GM21423 (cell line): ENCODE results near the gene HSPA4.
"Not testable (repeated sequence)": the region's sequence is repeated elsewhere in the genome, so short reads cannot be mapped to it uniquely, and the experiment has no call there.

Source experiments
- ATAC-seq: cut with Tn5 transposase; IDR thresholded peaks from one replicate; pipeline ENCODE4 v1.9.1; 2021; ENCODE audit warnings: mild to moderate bottlenecking, moderate library complexity; ENCODE audit not compliant: unreplicated experiment

Gene HSPA4

DNA sequence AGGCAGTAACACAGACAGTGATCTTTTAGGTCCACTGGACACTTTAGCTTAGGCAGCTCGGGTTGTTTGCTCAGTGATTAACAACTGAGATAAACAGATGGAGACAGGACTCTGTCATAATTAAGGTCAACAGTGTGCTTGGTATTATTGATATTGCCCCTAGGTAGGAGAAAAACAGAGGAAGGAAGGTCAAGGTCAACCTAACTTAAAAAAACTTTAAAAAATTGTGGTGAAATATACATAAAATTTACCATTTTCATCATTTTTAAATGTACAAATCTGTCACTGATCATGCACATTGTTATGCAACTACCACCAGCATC is 2.1 kb upstream of the HSPA4 start:
- no peak for ATAC-seq

DNA sequence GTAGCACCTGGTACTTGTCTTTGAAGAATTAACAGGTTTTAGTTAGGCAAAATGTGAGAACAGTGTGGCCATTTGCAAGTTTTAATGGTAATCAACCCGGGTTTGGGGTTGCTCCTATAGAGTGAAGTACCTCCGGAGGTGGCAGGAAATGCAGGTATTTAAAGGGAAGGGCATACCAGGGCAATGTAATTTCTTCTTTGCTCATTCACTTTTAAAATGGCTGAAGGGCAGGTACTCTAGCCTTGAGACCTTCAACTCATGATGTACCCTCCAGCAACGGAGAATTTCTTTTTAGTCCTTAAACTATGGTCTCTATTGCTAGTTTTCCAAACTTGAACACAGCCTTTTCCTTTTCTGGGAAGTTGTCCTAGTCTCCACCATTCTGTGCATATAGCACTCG is 1.3 kb upstream of the HSPA4 start:
- no peak for ATAC-seq

GRCh38 chr5:133051061-133051541 is 712 bp upstream of the HSPA4 start:
- no peak for ATAC-seq

DNA sequence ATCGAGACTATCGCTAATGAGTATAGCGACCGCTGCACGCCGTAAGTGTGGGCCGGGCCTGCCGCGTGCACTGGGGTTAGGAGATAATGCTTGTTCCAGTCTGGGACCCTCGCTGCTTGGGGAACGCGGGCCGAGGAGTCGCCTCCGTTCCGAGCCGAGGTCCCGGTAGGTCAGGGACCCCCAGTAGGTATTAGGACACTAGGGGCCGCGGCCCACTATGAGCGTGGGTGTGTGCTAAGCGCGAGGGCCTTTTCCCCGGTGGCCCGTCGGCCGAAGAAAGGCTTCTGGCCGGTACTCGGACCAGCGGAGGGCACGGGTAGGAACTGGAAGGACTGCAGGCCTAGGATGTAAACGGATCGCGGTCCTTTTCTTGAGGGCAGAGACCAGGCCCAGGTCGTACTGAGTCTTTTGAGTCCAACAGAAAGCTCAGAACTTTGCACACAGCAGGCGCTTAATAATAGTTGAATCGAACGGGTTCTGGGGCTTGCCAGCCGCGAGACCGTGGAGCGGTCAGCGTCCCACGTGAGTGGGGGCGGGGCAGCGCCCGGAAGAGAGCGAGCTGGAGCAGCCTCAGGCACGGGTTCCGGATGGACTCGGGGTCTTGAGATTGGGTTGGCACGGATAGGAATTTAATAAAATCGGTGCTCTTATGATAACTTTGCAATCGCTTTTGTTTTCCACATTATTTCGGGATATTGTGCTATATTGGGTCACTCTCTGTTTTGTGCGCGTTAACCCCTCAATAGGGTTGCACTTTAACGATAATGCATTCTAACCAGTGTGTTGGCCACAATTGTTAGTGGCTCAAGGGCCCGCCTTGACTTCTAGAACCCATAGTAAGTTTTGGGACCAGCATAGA is 733 bp downstream of the HSPA4 start:
- peak; percentile 33 for ATAC-seq

GRCh38 chr5:133053448-133053847 is 1.6 kb downstream of the HSPA4 start:
- no peak for ATAC-seq

DNA sequence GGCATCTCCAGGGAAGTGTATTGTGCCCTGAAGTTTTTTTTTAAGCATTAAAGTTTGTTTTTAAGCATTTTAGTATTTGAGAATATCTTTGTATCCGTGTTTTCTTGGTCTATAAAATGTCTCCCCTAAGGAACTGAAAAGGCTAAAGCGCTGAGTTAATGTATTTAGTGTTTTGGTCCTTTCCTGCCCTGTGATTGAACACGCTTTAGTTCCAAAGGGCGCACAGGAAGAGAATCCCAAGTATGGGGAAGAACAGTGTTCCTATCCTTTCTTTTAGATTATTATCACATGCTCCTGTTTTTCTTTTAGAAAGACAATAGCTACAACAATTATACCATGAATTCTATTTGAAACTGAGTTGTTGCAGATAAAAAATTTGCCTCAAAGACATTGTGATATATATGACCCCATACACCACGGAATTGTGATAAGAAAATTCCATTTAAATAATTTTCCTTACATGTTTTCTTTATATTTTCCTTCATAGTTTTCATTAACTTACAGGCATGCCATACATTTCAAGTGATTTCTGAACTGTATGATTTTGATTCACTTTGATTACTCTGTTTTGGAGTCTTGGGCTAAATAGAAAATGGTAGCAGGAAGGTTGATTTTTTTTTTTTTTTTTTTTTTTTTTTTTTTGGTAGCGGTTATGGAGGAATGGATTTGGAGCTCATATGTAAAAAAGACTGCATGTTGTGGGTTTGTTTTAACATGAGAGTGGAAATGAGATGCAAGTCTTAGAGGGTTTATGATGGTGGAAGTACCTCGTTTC is 3.1 kb downstream of the HSPA4 start:
- no peak for ATAC-seq

- no peak for ATAC-seq
Observed at GRCh38 chr5:133056891-133057290, 5.1 kb downstream of the HSPA4 start.

GRCh38 chr5:133059621-133060020 is 7.8 kb downstream of the HSPA4 start:
- ATAC-seq, result no peak

GRCh38 chr5:133062276-133062675 is 10.5 kb downstream of the HSPA4 start:
- ATAC-seq, result no peak

- no peak for ATAC-seq
Observed at GRCh38 chr5:133063965-133064364, 12.2 kb downstream of the HSPA4 start.

DNA sequence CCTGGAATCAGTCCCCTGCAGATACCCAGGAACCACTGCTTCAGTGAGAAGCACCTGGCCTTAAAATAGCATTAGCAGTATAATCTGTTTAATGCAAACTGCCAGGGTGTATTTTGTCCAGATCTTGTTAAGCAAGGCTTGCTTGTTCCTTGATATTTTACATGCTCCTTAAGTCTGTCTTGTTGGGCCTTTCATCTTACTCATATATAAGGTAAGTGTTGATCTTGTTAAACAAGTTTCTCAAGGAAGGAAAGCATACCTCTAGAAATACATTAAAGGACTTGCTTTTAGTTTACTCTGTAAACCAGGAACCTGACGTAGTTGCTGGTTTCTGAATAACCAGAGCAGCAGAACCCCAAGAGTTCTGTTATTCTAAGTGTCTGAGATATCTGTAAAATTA is 13.7 kb downstream of the HSPA4 start:
- ATAC-seq, result no peak

GRCh38 chr5:133066045-133066444 is 14.2 kb downstream of the HSPA4 start:
- no peak for ATAC-seq

DNA sequence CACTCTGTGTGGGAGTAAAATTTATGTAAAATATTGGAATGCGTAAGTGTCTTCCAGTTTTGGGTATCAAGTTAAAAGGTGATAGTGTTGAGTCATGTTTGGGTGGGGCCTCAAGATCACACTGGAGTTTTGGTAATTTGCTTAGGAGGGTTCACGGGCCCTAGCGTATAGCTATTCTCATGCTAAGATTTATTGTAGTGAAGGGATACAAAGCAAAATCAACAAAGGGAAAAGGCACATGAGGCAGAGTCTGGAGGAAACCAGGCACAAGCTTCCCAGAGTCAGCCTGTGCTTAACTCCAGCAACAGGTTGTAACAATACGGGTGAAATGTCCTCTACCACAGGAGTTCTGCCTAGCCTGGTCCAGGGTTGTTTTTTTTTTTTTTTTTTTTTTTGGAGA is 20.2 kb downstream of the HSPA4 start:
- ATAC-seq, result no peak

DNA sequence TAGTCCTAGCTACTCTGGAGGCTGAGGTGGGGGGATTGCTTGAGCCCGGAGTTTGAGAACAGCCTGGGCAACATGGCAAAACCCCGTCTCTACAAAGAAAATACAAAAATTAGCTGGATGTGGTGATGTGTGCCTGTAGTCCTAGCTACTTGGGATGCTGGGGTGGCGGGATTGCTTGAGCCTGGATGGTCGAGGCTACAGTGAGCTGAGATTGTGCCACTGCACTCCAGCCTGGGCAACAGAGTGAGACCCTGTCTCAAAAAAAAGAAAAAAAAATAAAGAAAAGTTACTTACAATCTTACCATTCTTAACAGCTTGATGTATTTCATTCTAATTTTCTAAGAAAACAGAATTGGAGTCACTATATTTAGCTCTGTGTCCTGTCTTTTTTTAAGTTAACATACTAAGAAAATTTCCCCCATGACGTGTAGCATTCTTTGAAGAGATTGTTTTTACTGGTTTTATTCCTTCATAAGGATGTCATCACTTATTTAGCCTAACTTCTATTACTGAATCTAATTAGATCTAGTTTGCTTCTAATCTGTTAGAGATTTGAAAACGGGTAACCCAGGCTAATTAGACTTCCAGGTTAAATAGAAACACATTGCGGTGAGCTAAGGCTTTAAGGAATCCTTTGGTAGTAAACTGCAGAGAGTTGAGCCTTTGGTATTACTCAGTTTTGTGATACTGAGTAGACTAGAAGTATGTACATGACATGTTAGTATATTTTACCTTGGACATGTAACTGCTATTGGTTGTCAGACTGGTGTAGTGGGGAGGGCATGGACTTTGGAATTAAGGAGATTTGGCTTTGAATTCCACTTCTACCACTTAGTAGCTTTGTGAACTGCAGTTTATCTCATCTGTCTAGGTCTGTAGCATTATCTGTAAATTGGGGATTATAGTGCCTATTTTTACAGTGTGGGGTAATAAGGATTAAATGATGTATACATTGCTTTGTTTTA is 24.0 kb downstream of the HSPA4 start:
- ATAC-seq, result no peak

DNA sequence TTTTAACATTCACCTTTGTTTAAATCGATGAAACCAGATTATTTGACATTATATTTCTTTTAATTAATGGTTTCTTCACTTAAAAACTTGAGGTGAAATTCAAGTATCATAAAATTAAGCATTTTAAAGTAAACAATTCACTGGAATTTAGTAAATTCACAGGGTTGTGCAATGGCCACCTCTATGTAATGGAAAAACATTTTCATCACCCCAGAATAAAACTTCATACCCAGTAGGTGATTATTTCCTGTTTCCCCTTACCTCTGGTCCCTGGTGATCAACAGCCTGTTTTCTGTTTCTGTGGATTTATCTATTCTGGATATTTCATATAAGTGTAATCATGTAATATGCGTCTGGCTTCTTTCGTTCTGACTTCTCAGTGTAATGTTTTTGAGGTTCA is 27.2 kb downstream of the HSPA4 start:
- no peak for ATAC-seq

- no peak for ATAC-seq
Observed at GRCh38 chr5:133081036-133081435, 29.2 kb downstream of the HSPA4 start.

DNA sequence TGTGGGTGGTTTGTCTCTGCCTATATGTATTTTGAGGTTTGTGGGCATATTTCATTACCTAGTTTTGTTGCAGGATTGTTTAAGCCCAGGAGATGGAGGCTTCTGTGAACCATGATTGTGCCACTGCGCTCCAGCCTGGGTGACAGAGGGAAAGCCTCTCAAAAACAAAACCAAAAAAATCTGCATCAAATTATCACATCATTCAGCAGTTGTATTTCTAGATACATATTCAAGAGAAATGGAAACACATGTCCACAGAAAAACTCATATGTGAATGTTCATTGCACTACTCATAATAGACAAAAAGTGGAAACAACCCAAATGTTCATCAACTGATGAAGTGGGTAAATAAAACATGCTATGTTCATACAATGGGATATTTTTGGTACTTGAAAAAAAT is 29.9 kb downstream of the HSPA4 start:
- no peak for ATAC-seq

DNA sequence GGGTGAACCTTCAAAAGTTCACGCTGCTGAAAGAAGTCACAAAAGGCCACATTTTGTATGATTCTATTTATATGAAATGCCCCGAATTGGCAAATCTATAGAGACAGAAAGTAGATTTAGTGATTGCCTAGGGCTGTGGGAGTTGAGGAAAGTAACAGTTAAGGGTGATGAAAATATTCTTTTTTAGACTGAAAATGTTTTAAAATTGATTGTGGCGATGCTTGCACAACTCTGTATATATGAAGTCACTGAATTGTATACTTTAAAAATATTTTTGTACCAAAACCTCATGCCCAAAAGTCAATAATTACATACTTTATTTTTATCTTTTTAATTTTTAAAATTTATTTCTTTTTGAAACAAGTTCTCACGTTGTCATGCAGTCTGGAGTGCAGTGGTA is 30.3 kb downstream of the HSPA4 start:
- no peak for ATAC-seq

DNA sequence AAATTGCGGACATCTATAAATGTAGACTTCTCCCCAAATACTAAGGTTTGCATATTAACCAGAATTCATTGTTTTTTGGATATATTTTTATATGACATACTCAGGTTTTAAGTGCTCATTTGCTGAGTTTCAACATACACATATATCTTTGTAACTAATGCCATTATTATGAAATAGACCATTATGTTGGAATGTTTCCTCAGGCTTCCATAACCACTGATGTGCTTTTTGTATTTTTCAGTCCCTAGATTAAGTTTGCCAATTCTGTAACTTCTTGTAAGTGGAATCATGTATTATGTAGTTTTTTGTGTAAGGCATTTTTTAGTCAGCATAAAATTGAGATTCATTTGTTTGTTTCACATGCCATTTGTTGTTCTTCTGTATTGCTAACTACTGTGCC is 32.1 kb downstream of the HSPA4 start:
- ATAC-seq, result no peak

GRCh38 chr5:133085171-133085570 is 33.4 kb downstream of the HSPA4 start:
- not testable (repeated sequence) for ATAC-seq

DNA sequence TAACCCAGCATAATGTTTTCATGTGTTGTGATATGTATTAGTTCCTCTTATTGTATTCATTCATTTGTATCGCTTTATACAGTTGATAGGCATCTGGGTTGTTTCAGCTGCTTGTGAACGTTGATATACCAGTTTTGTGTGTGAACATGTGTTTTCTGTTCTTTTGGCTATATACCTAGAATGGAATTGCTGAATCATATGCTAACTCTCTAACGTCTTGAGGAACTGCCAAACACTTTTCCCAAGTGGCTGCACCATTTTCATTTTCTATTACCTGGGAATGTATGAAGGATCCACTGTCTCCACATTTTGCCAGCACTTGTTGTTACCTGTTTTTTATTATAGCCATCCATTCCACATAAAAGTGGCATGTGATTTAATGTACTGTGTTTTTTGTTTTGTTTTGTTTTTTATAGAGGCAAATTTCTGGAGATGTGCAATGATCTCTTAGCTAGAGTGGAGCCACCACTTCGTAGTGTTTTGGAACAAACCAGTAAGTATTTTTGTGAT is 34.6 kb downstream of the HSPA4 start:
- ATAC-seq, result no peak
